GM21447 (cell line): Measurements from ENCODE around the gene ATN1.

ENCODE experiments used
- ATAC-seq: cut with Tn5 transposase; IDR thresholded peaks from one replicate; pipeline ENCODE4 v1.9.1; 2021; ENCODE audit not compliant: unreplicated experiment

ATN1 gene

DNA sequence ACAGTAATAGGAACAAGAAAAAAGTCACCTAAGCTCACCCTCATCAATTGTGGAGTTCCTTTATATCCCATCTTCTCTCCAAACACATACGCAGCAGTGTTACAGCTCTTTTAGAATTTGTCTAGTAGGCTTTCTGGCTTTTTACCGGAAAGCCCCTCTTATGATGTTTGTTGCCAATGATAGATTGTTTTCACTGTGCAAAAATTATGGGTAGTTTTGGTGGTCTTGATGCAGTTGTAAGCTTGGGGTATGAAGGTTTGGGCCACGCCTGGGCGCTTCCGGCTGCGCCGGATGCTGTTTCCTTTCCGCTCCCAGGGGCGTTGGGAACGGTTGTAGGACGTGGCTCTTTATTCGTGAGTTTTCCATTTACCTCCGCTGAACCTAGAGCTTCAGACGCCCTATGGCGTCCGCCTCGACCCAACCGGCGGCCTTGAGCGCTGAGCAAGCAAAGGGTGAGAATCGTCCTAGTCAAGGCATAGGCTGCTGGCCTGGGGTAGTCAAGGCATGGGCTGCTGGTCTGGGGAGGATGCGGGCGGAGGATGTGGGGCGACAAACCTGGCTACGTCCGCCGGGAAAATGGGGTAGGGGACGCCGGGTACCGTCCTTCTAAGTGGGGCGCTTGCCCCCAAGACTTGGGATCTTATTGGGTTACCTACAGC lies 16.1 kb downstream of the ATN1 start, which contains the start of the genes C12orf57 and RNU7-1:
Gene C12orf57 (plus strand): TSS at position 301 of the 659 bp plus-strand sequence. CDS start 100 bp downstream, at position 401.
Gene RNU7-1 (plus strand): TSS at position 95 of the 659 bp plus-strand sequence.
- ATAC-seq, result no peak

GRCh38 chr12:6944381-6945186 lies 16.8 kb downstream of the ATN1 start:
- peak; percentile 44 for ATAC-seq

DNA sequence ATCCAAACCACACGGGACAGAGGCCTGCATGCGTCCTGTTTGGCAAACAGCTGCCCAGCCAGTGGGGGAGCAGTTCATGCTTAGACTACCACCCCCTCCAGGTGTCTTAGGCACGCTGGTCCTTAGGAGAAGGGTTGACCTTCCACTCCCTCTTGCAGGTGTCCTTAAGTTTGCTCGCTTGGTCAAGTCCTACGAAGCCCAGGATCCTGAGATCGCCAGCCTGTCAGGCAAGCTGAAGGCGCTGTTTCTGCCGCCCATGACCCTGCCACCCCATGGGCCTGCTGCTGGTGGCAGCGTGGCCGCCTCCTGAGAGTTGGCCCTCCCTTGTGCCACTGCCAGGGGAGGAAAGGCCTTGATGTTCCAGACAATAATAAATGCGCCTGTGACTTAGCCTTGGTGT lies 17.9 kb downstream of the ATN1 start:
- no peak for ATAC-seq

- peak; percentile 28 for ATAC-seq
Measured at GRCh38 chr12:6946033-6946919, 18.5 kb downstream of the ATN1 start.

- no peak for ATAC-seq
Measured at GRCh38 chr12:6946920-6947374, 19.2 kb downstream of the ATN1 start.

- no peak for ATAC-seq
Measured at GRCh38 chr12:6947615-6948014, 19.9 kb downstream of the ATN1 start.

- ATAC-seq, result no peak
Measured at GRCh38 chr12:6948873-6949594, 21.3 kb downstream of the ATN1 start.

DNA sequence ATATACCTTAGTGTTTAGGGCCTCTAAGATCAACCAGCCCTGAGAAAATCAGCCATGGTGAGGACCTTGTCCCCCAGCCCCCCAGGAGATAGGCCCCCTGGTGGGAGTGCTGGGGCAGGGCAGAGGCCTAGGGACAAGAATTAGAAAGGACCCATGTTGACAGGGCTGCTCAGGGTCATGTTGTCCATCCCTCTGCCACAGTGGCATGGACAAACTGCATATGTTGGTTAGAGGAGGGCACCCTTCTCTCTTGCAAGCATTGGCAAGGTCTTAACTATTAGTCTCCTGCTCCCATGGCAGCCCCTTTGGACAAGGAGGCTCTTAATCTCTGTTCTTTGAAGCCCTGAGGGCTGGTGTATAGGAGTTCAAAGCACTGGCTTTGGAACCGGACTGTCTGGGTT lies 22.6 kb downstream of the ATN1 start:
- no peak for ATAC-seq

- no peak for ATAC-seq
Measured at GRCh38 chr12:6950811-6951540, 23.2 kb downstream of the ATN1 start, which contains the start of gene PTPN6. TSS of gene PTPN6 (plus strand) at chr12:6951356. CDS start at chr12:6951513, 157 bp downstream.

DNA sequence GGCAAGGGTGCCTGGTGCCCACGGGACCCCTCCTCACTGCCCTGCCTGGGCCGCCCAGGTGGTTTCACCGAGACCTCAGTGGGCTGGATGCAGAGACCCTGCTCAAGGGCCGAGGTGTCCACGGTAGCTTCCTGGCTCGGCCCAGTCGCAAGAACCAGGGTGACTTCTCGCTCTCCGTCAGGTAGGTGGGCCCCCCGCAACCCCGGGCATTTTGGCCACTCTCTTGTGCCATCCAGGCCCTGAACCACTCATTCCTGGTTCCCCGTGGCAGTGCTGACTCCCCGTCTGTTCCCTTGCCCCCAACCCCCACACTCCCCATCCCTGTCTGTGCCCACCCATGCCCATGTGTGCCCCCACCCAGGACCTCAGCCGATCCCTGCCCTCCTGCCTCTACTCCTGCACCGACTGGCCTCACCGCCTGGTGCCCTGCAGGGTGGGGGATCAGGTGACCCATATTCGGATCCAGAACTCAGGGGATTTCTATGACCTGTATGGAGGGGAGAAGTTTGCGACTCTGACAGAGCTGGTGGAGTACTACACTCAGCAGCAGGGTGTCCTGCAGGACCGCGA lies 23.9 kb downstream of the ATN1 start:
- ATAC-seq, result no peak

- ATAC-seq, result no peak
Measured at GRCh38 chr12:6952121-6952862, 24.5 kb downstream of the ATN1 start.

- no peak for ATAC-seq
Measured at GRCh38 chr12:6952863-6953441, 25.2 kb downstream of the ATN1 start.

- peak; percentile 44 for ATAC-seq
Measured at GRCh38 chr12:6953442-6954315, 25.9 kb downstream of the ATN1 start.

GRCh38 chr12:6954316-6955107 lies 26.8 kb downstream of the ATN1 start:
- ATAC-seq, result no peak

GRCh38 chr12:6955108-6956020 lies 27.6 kb downstream of the ATN1 start:
- ATAC-seq, result no peak
